Liver (tissue), 2 donors: Measurements from ENCODE around the gene RTN4RL2.

ENCODE experiments used
- FOXA2 ChIP-seq: IDR thresholded peaks from 2 replicates; pipeline ENCODE4 v1.6.1; 2016; ENCODE audit warnings: antibody characterized with exemption
- YY1 ChIP-seq: IDR thresholded peaks from 2 replicates; pipeline ENCODE4 v1.6.1; 2016; ENCODE audit warnings: antibody characterized with exemption, mild to moderate bottlenecking
- TF ChIP-seq, protein P1 (sequence below): fragments of 150-350 bp; IDR thresholded peaks from 2 replicates; pipeline ENCODE4 v1.5.1; 2017; ENCODE audit warnings: improper control_type of control experiment, low read depth, low read length; ENCODE audit not compliant: missing input control
- TF ChIP-seq, protein P2 (sequence below): IDR thresholded peaks from 2 replicates; pipeline ENCODE4 v1.6.1; 2016; ENCODE audit warnings: antibody characterized with exemption, mild to moderate bottlenecking
- donor health status: healthy.

DNA sequence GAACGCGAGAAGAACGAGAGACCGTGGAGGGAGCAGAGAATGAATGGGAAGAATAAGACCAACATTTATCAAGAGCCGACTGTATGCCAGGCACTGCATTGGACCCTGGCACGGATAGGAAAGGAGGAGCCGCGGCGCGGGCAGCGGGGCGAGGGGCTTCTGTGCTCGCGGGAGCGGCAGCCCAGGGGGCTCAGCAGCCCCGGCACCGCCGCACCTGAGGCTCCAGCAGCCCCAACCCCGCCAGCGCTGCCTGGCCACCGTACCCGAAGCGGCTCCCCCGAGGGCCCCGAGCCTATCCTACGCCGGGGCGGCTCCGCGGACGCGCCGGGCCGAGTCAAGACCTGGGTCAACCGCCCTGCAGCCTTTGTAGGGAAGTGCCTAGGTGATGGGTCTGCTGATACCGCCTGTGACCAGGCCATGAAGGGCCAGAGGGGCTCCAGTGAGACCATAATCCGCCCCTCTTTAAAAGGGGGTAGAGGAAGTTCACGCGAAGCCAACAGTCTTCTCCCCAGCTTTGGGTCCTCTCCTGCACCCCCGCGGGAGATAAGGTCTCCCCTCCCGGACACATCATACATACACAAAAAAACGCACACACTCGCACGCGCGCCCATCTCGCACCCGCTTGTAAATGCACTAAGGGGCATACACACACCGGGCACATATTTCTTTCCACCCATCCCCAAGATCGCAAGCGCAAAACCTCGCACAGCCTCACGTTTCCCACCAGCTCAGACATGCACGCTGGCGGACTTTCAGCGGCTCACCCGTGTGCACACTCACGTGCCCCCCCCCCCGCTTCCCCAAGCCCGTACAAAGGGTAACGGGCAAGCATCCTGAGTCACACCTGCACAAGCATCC is 935 bp upstream of the RTN4RL2 start:
- TF ChIP-seq, protein P1, sequence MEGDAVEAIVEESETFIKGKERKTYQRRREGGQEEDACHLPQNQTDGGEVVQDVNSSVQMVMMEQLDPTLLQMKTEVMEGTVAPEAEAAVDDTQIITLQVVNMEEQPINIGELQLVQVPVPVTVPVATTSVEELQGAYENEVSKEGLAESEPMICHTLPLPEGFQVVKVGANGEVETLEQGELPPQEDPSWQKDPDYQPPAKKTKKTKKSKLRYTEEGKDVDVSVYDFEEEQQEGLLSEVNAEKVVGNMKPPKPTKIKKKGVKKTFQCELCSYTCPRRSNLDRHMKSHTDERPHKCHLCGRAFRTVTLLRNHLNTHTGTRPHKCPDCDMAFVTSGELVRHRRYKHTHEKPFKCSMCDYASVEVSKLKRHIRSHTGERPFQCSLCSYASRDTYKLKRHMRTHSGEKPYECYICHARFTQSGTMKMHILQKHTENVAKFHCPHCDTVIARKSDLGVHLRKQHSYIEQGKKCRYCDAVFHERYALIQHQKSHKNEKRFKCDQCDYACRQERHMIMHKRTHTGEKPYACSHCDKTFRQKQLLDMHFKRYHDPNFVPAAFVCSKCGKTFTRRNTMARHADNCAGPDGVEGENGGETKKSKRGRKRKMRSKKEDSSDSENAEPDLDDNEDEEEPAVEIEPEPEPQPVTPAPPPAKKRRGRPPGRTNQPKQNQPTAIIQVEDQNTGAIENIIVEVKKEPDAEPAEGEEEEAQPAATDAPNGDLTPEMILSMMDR: no peak
- no peak for TF ChIP-seq YY1
- TF ChIP-seq FOXA2: no peak
- TF ChIP-seq, protein P2, sequence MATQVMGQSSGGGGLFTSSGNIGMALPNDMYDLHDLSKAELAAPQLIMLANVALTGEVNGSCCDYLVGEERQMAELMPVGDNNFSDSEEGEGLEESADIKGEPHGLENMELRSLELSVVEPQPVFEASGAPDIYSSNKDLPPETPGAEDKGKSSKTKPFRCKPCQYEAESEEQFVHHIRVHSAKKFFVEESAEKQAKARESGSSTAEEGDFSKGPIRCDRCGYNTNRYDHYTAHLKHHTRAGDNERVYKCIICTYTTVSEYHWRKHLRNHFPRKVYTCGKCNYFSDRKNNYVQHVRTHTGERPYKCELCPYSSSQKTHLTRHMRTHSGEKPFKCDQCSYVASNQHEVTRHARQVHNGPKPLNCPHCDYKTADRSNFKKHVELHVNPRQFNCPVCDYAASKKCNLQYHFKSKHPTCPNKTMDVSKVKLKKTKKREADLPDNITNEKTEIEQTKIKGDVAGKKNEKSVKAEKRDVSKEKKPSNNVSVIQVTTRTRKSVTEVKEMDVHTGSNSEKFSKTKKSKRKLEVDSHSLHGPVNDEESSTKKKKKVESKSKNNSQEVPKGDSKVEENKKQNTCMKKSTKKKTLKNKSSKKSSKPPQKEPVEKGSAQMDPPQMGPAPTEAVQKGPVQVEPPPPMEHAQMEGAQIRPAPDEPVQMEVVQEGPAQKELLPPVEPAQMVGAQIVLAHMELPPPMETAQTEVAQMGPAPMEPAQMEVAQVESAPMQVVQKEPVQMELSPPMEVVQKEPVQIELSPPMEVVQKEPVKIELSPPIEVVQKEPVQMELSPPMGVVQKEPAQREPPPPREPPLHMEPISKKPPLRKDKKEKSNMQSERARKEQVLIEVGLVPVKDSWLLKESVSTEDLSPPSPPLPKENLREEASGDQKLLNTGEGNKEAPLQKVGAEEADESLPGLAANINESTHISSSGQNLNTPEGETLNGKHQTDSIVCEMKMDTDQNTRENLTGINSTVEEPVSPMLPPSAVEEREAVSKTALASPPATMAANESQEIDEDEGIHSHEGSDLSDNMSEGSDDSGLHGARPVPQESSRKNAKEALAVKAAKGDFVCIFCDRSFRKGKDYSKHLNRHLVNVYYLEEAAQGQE: no peak
